ENCODE data around the gene CYP26B1. TPM values are rescaled to one million over a fixed set of nuclear protein-coding genes. Genes with fewer than 3 reads are reported as not detected.

CYP26B1 gene
- polyA plus RNA-seq, 3 donors, result not detected

DNA sequence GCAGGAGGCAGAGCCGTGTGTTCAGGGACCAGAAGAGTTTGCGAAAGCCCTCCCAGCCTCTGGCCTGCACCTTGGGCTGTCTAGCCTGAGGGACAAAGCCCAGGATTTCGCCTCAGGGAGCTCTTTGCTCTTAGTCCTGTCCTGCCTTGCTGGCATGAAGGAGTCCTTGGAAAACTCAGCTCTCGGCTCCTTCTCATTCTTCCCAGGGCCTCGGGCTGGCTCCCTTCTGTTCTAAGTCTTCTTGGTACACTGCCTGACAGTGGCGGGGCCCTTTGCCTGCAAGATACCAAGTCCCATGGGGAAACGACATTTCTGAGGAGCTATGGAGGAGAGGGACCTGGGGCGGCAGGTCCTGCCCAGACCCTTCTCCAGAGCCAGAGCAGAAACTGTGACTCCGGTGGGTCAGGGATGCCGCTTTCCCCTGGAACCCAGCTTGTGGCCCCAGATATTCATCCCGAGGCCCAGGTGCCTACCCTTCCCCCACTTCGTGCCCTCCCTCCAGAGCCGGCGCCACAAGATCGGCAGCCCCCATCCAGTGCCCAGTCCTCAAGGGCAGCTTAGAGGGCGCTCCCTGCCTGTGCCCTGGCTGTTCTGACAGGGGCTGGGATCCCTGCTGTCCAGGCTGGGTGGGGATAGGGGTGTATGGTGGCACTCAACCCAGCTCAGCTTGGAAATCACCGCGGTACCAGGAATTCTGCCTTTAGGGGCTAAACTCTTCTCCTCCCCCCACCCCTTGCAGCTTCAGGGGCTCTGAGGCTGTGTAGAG is 5.5 kb upstream of the CYP26B1 start:
- H3K9me3 ChIP-seq (replicated peaks in 1 of 2; ENCODE audit: control insufficient read depth in 1 of 2, insufficient read depth in 1 of 2, low read length in 2 of 2), result peaks cover 0 to 5% of the 10 kb centered on the region in 2 donors
- H3K4me1 Mint-ChIP-seq, result peaks cover 17% of the 10 kb centered on the region
- peak overlapping the region in 1 of 2 donors; percentile 22 for H3K4me3 Mint-ChIP-seq
- peaks cover 0 to 15% (median 4%) of the 10 kb centered on the region in 7 donors for H3K9me3 Mint-ChIP-seq
- H3K27me3 Mint-ChIP-seq (ENCODE audit: low read depth in 3 of 3), result peaks cover 51 to 63% (median 53%) of the 10 kb centered on the region in 3 donors
- DNase-seq, result no peak
- no peak overlapping the region for H2AFZ ChIP-seq (ENCODE audit: insufficient read depth, low read depth, low read length, poor library complexity, severe bottlenecking)
- 81% methylated on average over 9 of the region's 18 CpGs for WGBS (ENCODE audit: insufficient coverage)
- no peaks in the 10 kb centered on the region for H3K79me2 ChIP-seq (ENCODE audit: insufficient read depth, low read length)
- H3K27ac Mint-ChIP-seq, result peak overlapping the region in 1 of 7 donors; percentile 20
- no peak overlapping the region for H3K27ac ChIP-seq (ENCODE audit: low read depth in 1 of 2, low read length in 2 of 2)
- H3K36me3 Mint-ChIP-seq, result peaks cover 3 to 4% of the 10 kb centered on the region in 2 donors
- H3K36me3 ChIP-seq (replicated peaks in 1 of 2; ENCODE audit: control insufficient read depth in 1 of 2, insufficient read depth in 2 of 2, low read length in 2 of 2), result no peaks in the 10 kb centered on the region
- H3K4me3 ChIP-seq (replicated peaks in 1 of 3; ENCODE audit: low read depth in 2 of 3, low read length in 3 of 3), result no peak overlapping the region
- H3K9ac ChIP-seq (ENCODE audit: insufficient read depth, low read length, poor library complexity, severe bottlenecking), result no peak overlapping the region
- TF ChIP-seq, protein P1, sequence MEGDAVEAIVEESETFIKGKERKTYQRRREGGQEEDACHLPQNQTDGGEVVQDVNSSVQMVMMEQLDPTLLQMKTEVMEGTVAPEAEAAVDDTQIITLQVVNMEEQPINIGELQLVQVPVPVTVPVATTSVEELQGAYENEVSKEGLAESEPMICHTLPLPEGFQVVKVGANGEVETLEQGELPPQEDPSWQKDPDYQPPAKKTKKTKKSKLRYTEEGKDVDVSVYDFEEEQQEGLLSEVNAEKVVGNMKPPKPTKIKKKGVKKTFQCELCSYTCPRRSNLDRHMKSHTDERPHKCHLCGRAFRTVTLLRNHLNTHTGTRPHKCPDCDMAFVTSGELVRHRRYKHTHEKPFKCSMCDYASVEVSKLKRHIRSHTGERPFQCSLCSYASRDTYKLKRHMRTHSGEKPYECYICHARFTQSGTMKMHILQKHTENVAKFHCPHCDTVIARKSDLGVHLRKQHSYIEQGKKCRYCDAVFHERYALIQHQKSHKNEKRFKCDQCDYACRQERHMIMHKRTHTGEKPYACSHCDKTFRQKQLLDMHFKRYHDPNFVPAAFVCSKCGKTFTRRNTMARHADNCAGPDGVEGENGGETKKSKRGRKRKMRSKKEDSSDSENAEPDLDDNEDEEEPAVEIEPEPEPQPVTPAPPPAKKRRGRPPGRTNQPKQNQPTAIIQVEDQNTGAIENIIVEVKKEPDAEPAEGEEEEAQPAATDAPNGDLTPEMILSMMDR (IDR thresholded peaks at IDR 0.05), result no peak
- H4K20me1 ChIP-seq (ENCODE audit: insufficient read depth, low read length), result no peaks in the 10 kb centered on the region
- H3K27me3 ChIP-seq (ENCODE audit: control insufficient read depth in 2 of 2, insufficient read depth in 2 of 2, low read length in 2 of 2), result peaks cover 14 to 40% of the 10 kb centered on the region in 2 donors
- H3K4me2 ChIP-seq (replicated peaks; ENCODE audit: extremely low read depth, low read length, poor library complexity, severe bottlenecking), result no peak overlapping the region
- intact Hi-C loops (cut with micrococcal nuclease), result loop anchor here in 1 of 2 donors (10.0 kb wide), 1 partner anchor 608 kb away; no protein-coding TSS in a partner anchor
- no peaks in the 10 kb centered on the region for H3K4me1 ChIP-seq (ENCODE audit: control insufficient read depth in 1 of 2, insufficient read depth in 2 of 2, low read length in 2 of 2)

DNA sequence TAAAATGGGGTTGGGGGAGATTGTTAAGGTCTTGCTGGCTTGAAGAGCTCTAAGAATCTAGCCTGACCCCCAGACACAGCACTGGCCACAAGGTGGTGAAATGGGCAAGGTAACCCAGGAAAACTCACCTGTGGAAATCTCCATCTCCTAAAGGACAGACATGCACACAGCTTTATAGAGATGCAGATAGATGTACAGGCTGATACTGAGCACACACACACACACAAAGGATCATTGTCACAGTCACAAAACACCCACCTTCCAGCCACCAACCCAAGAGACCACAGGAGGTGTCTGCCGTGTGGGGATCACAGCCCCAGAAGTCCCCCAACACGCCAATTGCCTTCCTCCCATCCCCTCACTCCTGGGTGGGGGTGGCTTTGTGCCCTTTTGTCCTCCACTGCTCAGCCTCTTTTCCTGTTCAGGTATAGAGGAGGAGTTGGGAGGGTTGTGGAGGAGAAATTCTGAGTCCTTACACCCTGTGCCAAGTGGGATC is 3.2 kb upstream of the CYP26B1 start:
- DNase-seq, result no peak
- Histone ChIP-seq H4K20me1 (ENCODE audit: insufficient read depth, low read length) (no peaks in the 10 kb centered on the region), H2AFZ (ENCODE audit: insufficient read depth, low read depth, low read length, poor library complexity, severe bottlenecking) (no peak overlapping the region), H3K36me3 (replicated peaks in 1 of 2; ENCODE audit: control insufficient read depth in 1 of 2, insufficient read depth in 2 of 2, low read length in 2 of 2) (no peaks in the 10 kb centered on the region), H3K4me3 (replicated peaks in 1 of 3; ENCODE audit: low read depth in 2 of 3, low read length in 3 of 3) (no peak overlapping the region), H3K27me3 (ENCODE audit: control insufficient read depth in 2 of 2, insufficient read depth in 2 of 2, low read length in 2 of 2) (peaks cover 32 to 62% of the 10 kb centered on the region in 2 donors), H3K9me3 (replicated peaks in 1 of 2; ENCODE audit: control insufficient read depth in 1 of 2, insufficient read depth in 1 of 2, low read length in 2 of 2) (peaks cover 7 to 16% of the 10 kb centered on the region in 2 donors), H3K79me2 (ENCODE audit: insufficient read depth, low read length) (no peaks in the 10 kb centered on the region), H3K4me2 (replicated peaks; ENCODE audit: extremely low read depth, low read length, poor library complexity, severe bottlenecking) (no peak overlapping the region), H3K4me1 (ENCODE audit: control insufficient read depth in 1 of 2, insufficient read depth in 2 of 2, low read length in 2 of 2) (no peaks in the 10 kb centered on the region), H3K9ac (ENCODE audit: insufficient read depth, low read length, poor library complexity, severe bottlenecking) (no peak overlapping the region), H3K27ac (ENCODE audit: low read depth in 1 of 2, low read length in 2 of 2) (no peak overlapping the region)
- Mint-ChIP-seq H3K4me1 (peaks cover 26% of the 10 kb centered on the region), H3K27me3 (ENCODE audit: low read depth in 3 of 3) (peaks cover 65 to 77% (median 66%) of the 10 kb centered on the region in 3 donors), H3K9me3 (peaks cover 2 to 30% (median 18%) of the 10 kb centered on the region in 7 donors), H3K4me3 (peak overlapping the region in 1 of 2 donors; percentile 91), H3K27ac (no peak overlapping the region), H3K36me3 (peaks cover 3 to 13% of the 10 kb centered on the region in 2 donors)
- no CpG with 5 or more reads among the region's 2 CpGs for WGBS (ENCODE audit: insufficient coverage)
- intact Hi-C loops (cut with micrococcal nuclease), result loop anchor here in 1 of 2 donors (10.0 kb wide), 1 partner anchor 606 kb away; no protein-coding TSS in a partner anchor
- TF ChIP-seq, protein P1 (IDR thresholded peaks at IDR 0.05), result no peak
